ENCODE results near the gene PISD.

- TF ChIP-seq, protein P1, sequence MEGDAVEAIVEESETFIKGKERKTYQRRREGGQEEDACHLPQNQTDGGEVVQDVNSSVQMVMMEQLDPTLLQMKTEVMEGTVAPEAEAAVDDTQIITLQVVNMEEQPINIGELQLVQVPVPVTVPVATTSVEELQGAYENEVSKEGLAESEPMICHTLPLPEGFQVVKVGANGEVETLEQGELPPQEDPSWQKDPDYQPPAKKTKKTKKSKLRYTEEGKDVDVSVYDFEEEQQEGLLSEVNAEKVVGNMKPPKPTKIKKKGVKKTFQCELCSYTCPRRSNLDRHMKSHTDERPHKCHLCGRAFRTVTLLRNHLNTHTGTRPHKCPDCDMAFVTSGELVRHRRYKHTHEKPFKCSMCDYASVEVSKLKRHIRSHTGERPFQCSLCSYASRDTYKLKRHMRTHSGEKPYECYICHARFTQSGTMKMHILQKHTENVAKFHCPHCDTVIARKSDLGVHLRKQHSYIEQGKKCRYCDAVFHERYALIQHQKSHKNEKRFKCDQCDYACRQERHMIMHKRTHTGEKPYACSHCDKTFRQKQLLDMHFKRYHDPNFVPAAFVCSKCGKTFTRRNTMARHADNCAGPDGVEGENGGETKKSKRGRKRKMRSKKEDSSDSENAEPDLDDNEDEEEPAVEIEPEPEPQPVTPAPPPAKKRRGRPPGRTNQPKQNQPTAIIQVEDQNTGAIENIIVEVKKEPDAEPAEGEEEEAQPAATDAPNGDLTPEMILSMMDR (IDR thresholded peaks at IDR 0.05) = no peak
- no peak for TF ChIP-seq POLR2A (IDR thresholded peaks at IDR 0.05)
Measured at GRCh38 chr22:31627223-31627731, 34.7 kb downstream of the PISD start.
